Progenitor cell of endocrine pancreas (in vitro differentiated cells): Measurements from ENCODE around the gene XPOT. TPM values are rescaled to one million over a fixed set of nuclear protein-coding genes. Genes with fewer than 3 reads are reported as not detected.

ENCODE experiments used
- DNase-seq: peaks from one replicate; pipeline ENCODE4 v3.0.0; 2021; ENCODE audit warnings: low spot score; ENCODE audit not compliant: unreplicated experiment
- H3K27ac Mint-ChIP-seq: 2 replicates; pipeline ENCODE4 v1.8.0; 2021; ENCODE audit warnings: mild to moderate bottlenecking, moderate library complexity, mixed read lengths
- H3K27me3 Mint-ChIP-seq: 2 replicates; pipeline ENCODE4 v1.8.0; 2021; ENCODE audit warnings: mixed read lengths
- H3K36me3 Mint-ChIP-seq: 2 replicates; pipeline ENCODE4 v1.8.0; 2022; ENCODE audit warnings: mixed read lengths; ENCODE audit not compliant: insufficient read depth
- H3K4me1 Mint-ChIP-seq: 2 replicates; pipeline ENCODE4 v1.8.0; 2021; ENCODE audit warnings: low read depth, mixed read lengths
- H3K4me3 Mint-ChIP-seq: 2 replicates; pipeline ENCODE4 v1.8.0; 2021; ENCODE audit warnings: low read depth, mild to moderate bottlenecking, moderate library complexity, mixed read lengths
- H3K9me3 Mint-ChIP-seq: 2 replicates; pipeline ENCODE4 v1.8.0; 2021; ENCODE audit warnings: low read depth, mixed read lengths
- total RNA-seq: library from RNA; stranded (reverse); gene quantifications from 2 replicates; pipeline ENCODE4 v1.2.1, GENCODE V29; 2021
- TF ChIP-seq, protein P1 (sequence below): fragments of 200-600 bp; sonication (generic); IDR thresholded peaks from one replicate; pipeline ENCODE4 v1.5.0; 2021; ENCODE audit warnings: antibody characterized with exemption, mild to moderate bottlenecking; ENCODE audit not compliant: unreplicated experiment

The XPOT gene
- total RNA-seq, 1 donor from 2014 or later: 65.4 TPM

DNA sequence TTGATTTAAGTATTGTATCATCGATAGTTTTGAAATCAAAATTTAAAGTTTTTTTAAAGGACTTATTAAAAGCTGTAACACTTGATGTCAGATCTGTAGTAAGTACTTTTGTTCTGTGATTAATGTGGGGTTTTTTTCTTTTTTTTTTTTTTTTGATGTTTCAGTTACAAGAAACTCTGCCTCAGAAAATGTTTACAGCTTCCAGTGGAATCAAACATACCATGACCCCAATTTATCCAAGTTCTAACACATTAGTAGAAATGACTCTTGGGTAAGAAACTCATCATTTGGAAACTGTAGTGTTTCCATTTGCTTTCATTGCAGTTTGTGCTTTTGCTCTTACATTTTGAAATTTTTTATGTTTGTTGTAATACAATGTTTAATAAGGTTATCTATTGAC is 93.3 kb downstream of the XPOT start:
- TF ChIP-seq, protein P1, sequence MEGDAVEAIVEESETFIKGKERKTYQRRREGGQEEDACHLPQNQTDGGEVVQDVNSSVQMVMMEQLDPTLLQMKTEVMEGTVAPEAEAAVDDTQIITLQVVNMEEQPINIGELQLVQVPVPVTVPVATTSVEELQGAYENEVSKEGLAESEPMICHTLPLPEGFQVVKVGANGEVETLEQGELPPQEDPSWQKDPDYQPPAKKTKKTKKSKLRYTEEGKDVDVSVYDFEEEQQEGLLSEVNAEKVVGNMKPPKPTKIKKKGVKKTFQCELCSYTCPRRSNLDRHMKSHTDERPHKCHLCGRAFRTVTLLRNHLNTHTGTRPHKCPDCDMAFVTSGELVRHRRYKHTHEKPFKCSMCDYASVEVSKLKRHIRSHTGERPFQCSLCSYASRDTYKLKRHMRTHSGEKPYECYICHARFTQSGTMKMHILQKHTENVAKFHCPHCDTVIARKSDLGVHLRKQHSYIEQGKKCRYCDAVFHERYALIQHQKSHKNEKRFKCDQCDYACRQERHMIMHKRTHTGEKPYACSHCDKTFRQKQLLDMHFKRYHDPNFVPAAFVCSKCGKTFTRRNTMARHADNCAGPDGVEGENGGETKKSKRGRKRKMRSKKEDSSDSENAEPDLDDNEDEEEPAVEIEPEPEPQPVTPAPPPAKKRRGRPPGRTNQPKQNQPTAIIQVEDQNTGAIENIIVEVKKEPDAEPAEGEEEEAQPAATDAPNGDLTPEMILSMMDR: no peak
- Mint-ChIP-seq H3K4me3 (no peak overlapping the region), H3K27ac (no peak overlapping the region), H3K4me1 (no peaks in the 10 kb centered on the region), H3K27me3 (no peaks in the 10 kb centered on the region), H3K9me3 (no peaks in the 10 kb centered on the region), H3K36me3 (peaks cover 16% of the 10 kb centered on the region)
- no peak for DNase-seq

DNA sequence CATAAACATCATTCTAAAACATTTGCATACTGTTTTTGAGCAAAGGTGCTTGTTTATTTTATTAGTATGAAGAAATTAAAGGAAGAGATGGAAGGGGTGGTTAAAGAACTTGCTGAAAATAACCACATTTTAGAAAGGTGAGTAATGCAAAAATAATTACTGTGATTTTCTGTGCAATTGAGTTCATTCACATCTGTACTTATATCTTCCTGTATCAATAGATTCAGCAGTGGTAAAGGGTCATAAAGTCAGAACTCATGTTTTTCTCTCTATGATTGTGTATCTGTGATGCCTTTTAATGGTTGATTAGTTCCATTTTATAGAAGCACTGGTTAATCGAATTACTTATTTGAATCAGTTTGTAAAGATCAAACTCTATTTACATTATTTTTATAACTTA is 93.7 kb downstream of the XPOT start:
- TF ChIP-seq, protein P1: no peak
- DNase-seq: no peak
- Mint-ChIP-seq H3K27me3 (no peaks in the 10 kb centered on the region), H3K4me1 (no peaks in the 10 kb centered on the region), H3K4me3 (no peak overlapping the region), H3K9me3 (no peaks in the 10 kb centered on the region), H3K27ac (no peak overlapping the region), H3K36me3 (peaks cover 16% of the 10 kb centered on the region)

DNA sequence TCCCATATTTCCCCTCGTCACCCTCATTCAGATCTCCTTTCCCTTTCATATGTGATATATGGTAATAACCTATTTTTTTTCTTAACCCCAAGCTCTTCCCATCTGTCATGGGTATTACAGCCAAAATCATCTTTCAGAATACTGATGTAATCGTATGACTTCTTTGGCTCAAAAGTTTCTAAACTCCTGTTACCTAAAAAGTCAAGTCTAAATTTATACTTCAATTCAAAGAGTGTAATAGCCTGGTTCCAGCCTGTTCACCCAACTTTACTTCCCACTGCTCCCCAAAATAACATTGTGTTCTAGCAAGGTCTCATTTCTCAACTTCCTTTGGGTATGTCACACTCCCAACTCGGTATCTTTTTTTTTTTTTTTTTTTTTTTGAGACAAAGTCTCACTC is 96.2 kb downstream of the XPOT start:
- Mint-ChIP-seq H3K27ac (no peak overlapping the region), H3K27me3 (no peaks in the 10 kb centered on the region), H3K9me3 (no peaks in the 10 kb centered on the region), H3K4me1 (no peaks in the 10 kb centered on the region), H3K4me3 (no peak overlapping the region), H3K36me3 (peaks cover 16% of the 10 kb centered on the region)
- DNase-seq: no peak
- TF ChIP-seq, protein P1: no peak

Other genes with a start within 250 kb of the XPOT start
- 6.3 and 6.4 TPM in 2 replicates for gene KICS2, start 182.1 kb upstream of the XPOT start, total RNA-seq
- gene C12orf56, start 13.6 kb upstream of the XPOT start, total RNA-seq: 0.84 and 1.00 TPM in 2 replicates
- 20.2 and 20.4 TPM in 2 replicates for gene TBK1, start 47.7 kb downstream of the XPOT start, total RNA-seq
- 18.8 and 20.7 TPM in 2 replicates for gene RASSF3, start 206.1 kb downstream of the XPOT start, total RNA-seq